GM12873 (cell line): ENCODE data around the gene ZNFX1.

Experiments used
- CTCF ChIP-seq: IDR thresholded peaks from 2 replicates; pipeline ENCODE4 v1.5.1; 2012; ENCODE audit warnings: low read depth, mild to moderate bottlenecking, moderate library complexity, low read length, control low read depth; ENCODE audit not compliant: insufficient read depth; ENCODE audit errors: missing control alignments

The ZNFX1 gene

GRCh38 chr20:49252556-49253350 is 25.1 kb downstream of the ZNFX1 start:
- TF ChIP-seq CTCF = no peak

GRCh38 chr20:49248879-49249665 is 28.8 kb downstream of the ZNFX1 start:
- TF ChIP-seq CTCF = no peak

- no peak for TF ChIP-seq CTCF
Observed at GRCh38 chr20:49248301-49248700, 29.6 kb downstream of the ZNFX1 start.

- TF ChIP-seq CTCF = no peak
Observed at GRCh38 chr20:49247792-49248191, 30.1 kb downstream of the ZNFX1 start.

- TF ChIP-seq CTCF = no peak
Observed at GRCh38 chr20:49247169-49247723, 30.6 kb downstream of the ZNFX1 start.

GRCh38 chr20:49245921-49246740 is 31.7 kb downstream of the ZNFX1 start:
- peak; percentile 70 for TF ChIP-seq CTCF
